Uterus (tissue), 4 donors: Measurements from ENCODE around the gene FSTL5. TPM values are rescaled to one million over a fixed set of nuclear protein-coding genes. Genes with fewer than 3 reads are reported as not detected.

Source experiments
- DNase-seq, 2 donors: peaks; one replicate each; pipeline ENCODE4 v3.0.0-alpha.2; 2019 to 2020
- H3K27ac ChIP-seq, 2 donors: fragments of 200-600 bp; sonication (generic); 1 replicate in 1 of 2; 2 replicates in 1 of 2; pipeline ENCODE4 v1.5.1; 2016 to 2018
- H3K27me3 ChIP-seq, 2 donors: fragments of 200-600 bp; sonication (generic); one replicate each; pipeline ENCODE4 v1.5.1; 2018 to 2019; ENCODE audit warnings: control low read depth in 1 of 2
- H3K36me3 ChIP-seq, 2 donors: fragments of 200-600 bp; sonication (generic); one replicate each; pipeline ENCODE4 v1.5.1; 2019; ENCODE audit warnings: control low read depth in 1 of 2
- H3K4me1 ChIP-seq, 2 donors: fragments of 200-600 bp; sonication (generic); one replicate each; pipeline ENCODE4 v1.5.1; 2018 to 2019; ENCODE audit warnings: control low read depth in 1 of 2
- H3K4me3 ChIP-seq, 2 donors: fragments of 200-600 bp; sonication (generic); 1 replicate in 1 of 2; 2 replicates in 1 of 2; pipeline ENCODE4 v1.5.1; 2018 to 2019; ENCODE audit warnings: mild to moderate bottlenecking in 1 of 2
- H3K9me3 ChIP-seq, 2 donors: fragments of 200-600 bp; sonication (generic); one replicate each; pipeline ENCODE4 v1.5.1; 2019; ENCODE audit warnings: control low read depth in 1 of 2
- POLR2A ChIP-seq, 2 donors: fragments of 450-650 bp; IDR thresholded peaks; one replicate each; pipeline ENCODE4 v1.6.1; 2016; ENCODE audit warnings: antibody characterized with exemption in 2 of 2, mild to moderate bottlenecking in 1 of 2, moderate library complexity in 1 of 2
- intact Hi-C: fragments of 100-400 bp; cut with DNase I; formaldehyde crosslinking; loops from one replicate; pipeline ENCODE4 v1.15.1; 2023; ENCODE audit warnings: low total_unique reads
- total RNA-seq, 4 donors: library from RNA; depleted of rRNA in 3 of 4; stranded (reverse); fragments of >200 nt in 3 of 4; gene quantifications; one replicate each; pipeline versions ENCODE4 v1.1.0 to v1.2.4, GENCODE V29; 2014 to 2023
- TF ChIP-seq, protein P1 (sequence below), 4 experiments: fragments of 200-600 bp in 2 of 4; fragments of 450-650 bp in 2 of 4; sonication (generic) in 2 of 4; IDR thresholded peaks; one replicate each; pipeline ENCODE4 v1.5.1; 2016 to 2019; ENCODE audit warnings: antibody characterized with exemption in 4 of 4, mild to moderate bottlenecking in 2 of 4, moderate library complexity in 1 of 4
- donor health status: DM: yes; HTN: yes; CAD: no.

FSTL5 gene
- total RNA-seq, 4 donors from 2014 or later: 2.4 TPM; not detected in 3

DNA sequence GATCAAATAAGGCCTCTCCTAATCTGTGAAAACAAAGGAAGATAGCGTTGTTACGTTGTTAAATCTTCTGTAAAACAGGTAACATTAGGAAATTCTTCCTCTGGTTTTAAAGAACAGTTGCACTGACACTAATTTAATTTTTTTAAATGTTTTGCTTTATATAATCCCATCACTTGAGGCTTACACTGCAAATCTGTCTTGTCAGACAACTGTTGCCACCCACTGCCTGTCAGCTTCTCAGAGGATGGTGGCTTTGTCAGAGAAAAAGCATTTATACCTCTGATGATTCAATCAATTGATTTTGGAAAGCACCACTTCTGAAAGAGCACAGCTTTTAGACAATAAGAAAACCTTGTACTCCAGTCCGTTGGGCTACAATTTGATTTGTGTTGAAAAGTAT is 799.1 kb downstream of the FSTL5 start:
- no peak overlapping the region for H3K4me3 ChIP-seq
- no peak overlapping the region for H3K27ac ChIP-seq
- DNase-seq: no peak
- no peaks in the 10 kb centered on the region for H3K4me1 ChIP-seq
- H3K36me3 ChIP-seq: no peaks in the 10 kb centered on the region
- TF ChIP-seq, protein P1, sequence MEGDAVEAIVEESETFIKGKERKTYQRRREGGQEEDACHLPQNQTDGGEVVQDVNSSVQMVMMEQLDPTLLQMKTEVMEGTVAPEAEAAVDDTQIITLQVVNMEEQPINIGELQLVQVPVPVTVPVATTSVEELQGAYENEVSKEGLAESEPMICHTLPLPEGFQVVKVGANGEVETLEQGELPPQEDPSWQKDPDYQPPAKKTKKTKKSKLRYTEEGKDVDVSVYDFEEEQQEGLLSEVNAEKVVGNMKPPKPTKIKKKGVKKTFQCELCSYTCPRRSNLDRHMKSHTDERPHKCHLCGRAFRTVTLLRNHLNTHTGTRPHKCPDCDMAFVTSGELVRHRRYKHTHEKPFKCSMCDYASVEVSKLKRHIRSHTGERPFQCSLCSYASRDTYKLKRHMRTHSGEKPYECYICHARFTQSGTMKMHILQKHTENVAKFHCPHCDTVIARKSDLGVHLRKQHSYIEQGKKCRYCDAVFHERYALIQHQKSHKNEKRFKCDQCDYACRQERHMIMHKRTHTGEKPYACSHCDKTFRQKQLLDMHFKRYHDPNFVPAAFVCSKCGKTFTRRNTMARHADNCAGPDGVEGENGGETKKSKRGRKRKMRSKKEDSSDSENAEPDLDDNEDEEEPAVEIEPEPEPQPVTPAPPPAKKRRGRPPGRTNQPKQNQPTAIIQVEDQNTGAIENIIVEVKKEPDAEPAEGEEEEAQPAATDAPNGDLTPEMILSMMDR (IDR thresholded peaks at IDR 0.05): no peak
- TF ChIP-seq POLR2A (IDR thresholded peaks at IDR 0.05): no peak
- no peaks in the 10 kb centered on the region for H3K27me3 ChIP-seq
- intact Hi-C loops: no loop called here
- H3K9me3 ChIP-seq: no peaks in the 10 kb centered on the region

DNA sequence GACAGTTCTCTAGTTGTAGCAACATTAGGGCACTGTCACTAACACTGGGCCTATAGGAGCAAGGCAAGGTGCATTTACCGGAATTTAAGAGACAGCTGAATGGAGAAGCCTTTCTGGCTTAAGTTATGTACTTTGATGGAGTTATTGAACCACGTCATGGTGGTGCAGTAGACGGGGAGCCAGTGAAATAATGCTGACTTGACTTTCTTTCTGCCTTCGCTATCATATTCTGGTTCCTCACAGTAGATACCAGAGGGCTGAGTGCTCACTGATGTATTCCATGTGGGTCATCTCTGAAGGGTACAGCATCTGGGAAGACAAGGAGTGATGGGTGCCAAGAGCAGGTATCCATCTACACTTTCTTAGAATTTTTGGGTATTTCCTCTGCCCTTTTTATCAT is 802.8 kb downstream of the FSTL5 start:
- Histone ChIP-seq H3K9me3 (no peaks in the 10 kb centered on the region), H3K36me3 (no peaks in the 10 kb centered on the region), H3K27me3 (no peaks in the 10 kb centered on the region), H3K27ac (no peak overlapping the region), H3K4me3 (no peak overlapping the region), H3K4me1 (no peaks in the 10 kb centered on the region)
- intact Hi-C loops: no loop called here
- DNase-seq: no peak
- no peak for TF ChIP-seq POLR2A (IDR thresholded peaks at IDR 0.05)
- TF ChIP-seq, protein P1 (IDR thresholded peaks at IDR 0.05): no peak

DNA sequence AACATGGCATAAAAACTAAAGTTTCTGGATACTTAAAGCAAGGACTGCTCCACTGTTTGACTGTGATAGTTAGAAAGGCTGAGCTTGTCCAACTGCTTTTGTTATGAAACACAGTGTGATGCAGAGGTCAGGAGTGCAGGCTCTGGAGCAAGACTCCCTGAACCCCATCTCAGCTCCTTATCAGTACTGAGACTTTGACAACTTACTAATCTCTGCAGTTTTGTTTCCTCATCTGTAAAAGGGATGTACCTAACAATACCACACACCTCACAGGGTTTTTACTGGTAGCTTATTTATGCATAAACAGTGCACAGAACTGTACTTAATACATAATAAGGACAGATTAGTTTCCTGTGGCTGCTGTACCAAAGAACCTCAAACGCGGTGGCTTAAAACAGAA is 804.3 kb downstream of the FSTL5 start:
- H3K4me1 ChIP-seq: no peaks in the 10 kb centered on the region
- H3K36me3 ChIP-seq: no peaks in the 10 kb centered on the region
- no peaks in the 10 kb centered on the region for H3K27me3 ChIP-seq
- H3K27ac ChIP-seq: no peak overlapping the region
- DNase-seq: no peak
- no peak overlapping the region for H3K4me3 ChIP-seq
- H3K9me3 ChIP-seq: no peaks in the 10 kb centered on the region
- TF ChIP-seq, protein P1 (IDR thresholded peaks at IDR 0.05): no peak
- no peak for TF ChIP-seq POLR2A (IDR thresholded peaks at IDR 0.05)
- intact Hi-C loops: no loop called here

DNA sequence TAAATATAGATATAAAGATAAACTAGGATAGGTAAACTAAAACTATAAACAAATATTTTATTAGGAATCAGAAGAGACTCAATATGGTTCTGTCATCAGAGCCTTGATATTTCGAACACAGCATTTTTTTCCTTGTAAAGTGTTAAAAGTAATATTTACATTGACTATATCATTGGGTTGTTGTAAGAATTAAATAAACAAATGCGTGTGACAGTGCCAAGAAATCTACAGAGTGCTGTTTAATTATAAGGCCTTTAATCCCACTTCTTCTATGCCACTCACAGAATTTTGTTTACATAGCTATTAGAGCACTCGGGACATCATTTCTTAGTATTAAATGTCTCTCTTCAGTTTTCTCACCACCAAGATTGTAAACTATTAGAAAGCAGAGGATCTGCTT is 807.4 kb downstream of the FSTL5 start:
- Histone ChIP-seq H3K9me3 (no peaks in the 10 kb centered on the region), H3K27me3 (no peaks in the 10 kb centered on the region), H3K4me3 (no peak overlapping the region), H3K4me1 (no peaks in the 10 kb centered on the region), H3K27ac (no peak overlapping the region), H3K36me3 (no peaks in the 10 kb centered on the region)
- intact Hi-C loops: no loop called here
- no peak for TF ChIP-seq POLR2A (IDR thresholded peaks at IDR 0.05)
- TF ChIP-seq, protein P1 (IDR thresholded peaks at IDR 0.05): no peak
- DNase-seq: no peak

DNA sequence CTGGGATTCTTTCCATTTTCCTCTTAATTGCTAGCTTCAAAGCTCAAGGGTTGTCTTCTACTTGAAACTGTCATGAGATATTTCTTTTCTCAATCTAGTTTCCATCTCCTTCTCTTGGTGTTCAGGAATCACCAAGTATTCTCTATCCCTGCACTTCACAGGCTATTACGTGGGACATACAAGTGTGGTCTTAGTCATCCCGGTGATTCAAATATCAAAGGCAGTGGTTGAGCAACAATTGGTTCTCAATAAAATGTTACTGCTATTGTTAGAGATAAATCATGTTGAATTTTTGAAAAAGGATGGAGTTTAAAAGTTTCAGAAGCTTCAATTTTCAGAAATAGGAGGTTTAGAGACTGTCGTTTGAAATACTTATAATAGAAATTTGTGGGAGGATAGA is 812.9 kb downstream of the FSTL5 start:
- H3K27ac ChIP-seq: no peak overlapping the region
- no peak overlapping the region for H3K4me3 ChIP-seq
- H3K9me3 ChIP-seq: no peaks in the 10 kb centered on the region
- DNase-seq: no peak
- intact Hi-C loops: no loop called here
- no peaks in the 10 kb centered on the region for H3K27me3 ChIP-seq
- no peaks in the 10 kb centered on the region for H3K36me3 ChIP-seq
- no peaks in the 10 kb centered on the region for H3K4me1 ChIP-seq
- no peak for TF ChIP-seq POLR2A (IDR thresholded peaks at IDR 0.05)
- TF ChIP-seq, protein P1 (IDR thresholded peaks at IDR 0.05): no peak
